Pulmonary artery endothelial cell (primary cell): Measurements from ENCODE around the gene EGR1. TPM values are rescaled to one million over a fixed set of nuclear protein-coding genes. Genes with fewer than 3 reads are reported as not detected.
A peak's percentile ranks its signal among the peaks of the same experiment; 100 is the strongest.

Source experiments
- DNase-seq: peaks from one replicate; pipeline ENCODE4 v3.0.0-alpha.2; 2011; ENCODE audit warnings: low read depth, low spot score
- total RNA-seq: library from RNA; depleted of rRNA; stranded (reverse); fragments of >200 nt; gene quantifications from 2 replicates; pipeline ENCODE4 v1.2.3, GENCODE V29; 2014

Gene EGR1
- total RNA-seq, 1 donor from 2014 or later, result 0.73 TPM

DNA sequence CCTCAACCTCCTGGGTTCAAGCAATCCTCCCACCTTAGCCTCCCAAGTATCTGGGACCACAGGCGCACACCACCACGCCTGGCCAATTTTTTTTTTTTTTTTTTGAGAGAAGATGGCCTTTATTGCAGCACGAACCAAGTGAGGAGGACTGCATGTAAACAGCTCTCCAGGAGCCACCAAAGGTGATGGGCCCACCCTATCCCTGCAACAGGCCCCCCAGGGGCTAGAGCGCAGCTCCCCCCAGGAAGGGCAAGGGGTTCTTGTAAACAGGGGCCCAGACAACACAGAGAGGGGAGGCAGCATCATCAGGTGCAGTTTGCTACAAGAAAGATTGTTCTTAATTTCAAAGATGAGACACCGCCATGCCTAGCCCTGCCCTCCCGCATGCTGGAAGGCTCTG, 12.6 kb upstream of the EGR1 start:
- no peak for DNase-seq

DNA sequence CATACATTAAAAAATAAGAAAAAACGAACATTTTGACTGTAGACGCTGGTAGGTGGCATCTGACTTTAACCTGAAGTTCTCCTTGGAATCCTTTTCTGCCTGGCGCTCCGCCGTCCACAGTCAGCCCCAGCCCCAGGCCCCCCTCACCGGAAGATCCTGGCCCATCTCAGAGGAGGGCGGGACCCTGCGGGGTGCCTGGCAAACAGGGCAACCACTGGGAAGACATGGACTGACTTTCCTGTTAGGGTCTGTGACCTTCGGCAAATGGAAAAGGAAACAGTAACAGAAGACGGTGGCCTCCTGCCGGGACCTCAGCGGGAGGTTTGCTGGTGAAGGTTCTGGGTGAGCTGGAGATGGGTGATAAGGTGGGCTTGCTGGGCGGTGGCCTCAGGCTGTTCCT, 11.7 kb upstream of the EGR1 start:
- no peak for DNase-seq

DNA sequence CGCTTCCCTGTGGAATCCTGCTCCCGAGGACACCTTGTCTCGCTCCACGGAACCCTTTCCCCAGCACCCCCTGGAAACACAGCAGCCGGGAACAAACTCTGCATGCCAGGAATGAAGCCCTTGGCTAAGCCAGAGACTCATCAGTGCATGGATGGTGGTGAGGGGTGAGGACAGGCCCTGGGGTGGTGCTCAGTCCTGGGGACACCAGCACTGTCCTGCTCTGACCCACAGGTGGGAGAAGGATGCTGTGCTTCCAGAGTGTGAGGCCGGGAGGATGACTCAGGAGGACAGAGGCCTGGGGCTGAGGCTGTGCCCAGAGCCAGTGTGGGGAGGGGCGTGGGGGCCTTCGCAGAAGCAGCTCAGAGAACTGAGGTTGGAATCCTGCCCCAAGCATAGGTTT, 11.2 kb upstream of the EGR1 start:
- no peak for DNase-seq

GRCh38 chr5:138455232-138455930, 9.9 kb upstream of the EGR1 start:
- no peak for DNase-seq

DNA sequence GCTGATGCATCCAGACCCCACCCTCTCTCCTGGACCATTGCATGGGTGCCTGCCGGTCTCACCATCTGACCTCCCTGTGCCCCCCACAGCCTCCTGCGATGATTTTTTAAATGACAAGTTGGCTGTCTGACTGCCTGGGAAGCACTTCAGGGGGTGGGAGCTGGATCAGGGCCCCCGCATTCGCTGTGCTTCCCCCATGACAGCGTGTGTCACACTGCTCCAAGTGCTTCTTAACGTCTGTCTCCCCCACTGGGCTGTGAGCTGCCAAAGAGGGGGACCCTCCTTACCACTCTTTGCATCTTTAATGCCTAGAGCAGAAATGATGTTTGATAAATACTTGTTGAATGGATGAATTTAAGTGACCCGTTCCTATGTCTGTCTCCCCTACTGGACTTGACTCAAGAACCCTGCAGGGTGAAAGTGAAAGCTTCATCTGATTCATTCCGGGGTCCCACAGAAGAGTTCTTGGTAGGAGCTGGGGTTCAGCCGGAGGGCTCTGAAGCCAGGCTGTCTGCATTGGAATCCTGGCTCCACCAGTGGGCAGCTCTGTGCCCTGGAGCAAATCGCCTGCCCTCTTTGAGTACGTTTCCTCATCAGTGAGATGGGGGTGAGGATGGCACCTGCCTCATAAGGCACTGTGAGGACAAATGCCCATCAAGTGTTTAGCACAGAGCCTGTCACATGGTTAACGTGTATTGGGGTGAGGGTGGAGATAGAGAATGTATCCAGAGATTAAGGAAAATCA, 7.6 kb upstream of the EGR1 start:
- no peak for DNase-seq

DNA sequence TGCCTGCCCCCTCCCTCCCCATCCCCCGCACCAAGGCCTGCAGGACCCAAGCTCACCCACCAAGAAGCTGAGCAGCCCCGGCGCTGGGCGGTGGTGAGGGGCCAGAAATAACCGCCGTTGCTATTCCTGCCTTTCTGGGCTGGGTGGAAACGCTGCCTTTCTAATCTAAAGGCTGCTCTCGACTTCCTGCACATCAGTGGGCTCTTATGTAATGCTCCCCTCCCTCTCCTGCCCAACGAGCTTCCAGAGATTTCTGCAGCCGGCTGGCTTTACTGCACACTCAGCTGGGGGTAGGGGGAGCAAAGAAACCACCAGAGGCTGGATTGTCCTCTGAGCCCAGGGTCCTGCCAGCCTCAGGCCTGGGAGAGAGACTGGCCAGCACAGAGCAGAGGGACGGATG, 6.9 kb upstream of the EGR1 start:
- DNase-seq, result no peak

DNA sequence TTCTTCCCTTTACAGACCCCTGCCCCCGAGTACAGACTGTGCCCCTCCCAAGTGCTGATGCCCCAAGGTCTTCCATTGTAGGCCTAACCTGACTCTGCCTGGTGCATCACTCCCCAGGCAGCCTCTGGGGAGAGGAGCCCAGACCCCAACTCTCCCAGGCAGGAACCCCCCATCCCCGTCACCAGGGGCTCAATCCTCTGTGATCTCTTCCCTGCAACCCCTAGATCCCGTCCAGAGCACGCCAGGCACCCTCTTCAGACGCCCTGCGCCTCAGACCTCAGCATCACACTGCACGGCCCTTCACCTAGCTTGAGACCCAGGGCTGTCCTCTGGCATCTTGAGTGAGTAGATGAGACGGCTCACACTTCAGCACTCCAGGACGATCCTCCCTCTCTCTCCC, 6.4 kb upstream of the EGR1 start:
- no peak for DNase-seq

DNA sequence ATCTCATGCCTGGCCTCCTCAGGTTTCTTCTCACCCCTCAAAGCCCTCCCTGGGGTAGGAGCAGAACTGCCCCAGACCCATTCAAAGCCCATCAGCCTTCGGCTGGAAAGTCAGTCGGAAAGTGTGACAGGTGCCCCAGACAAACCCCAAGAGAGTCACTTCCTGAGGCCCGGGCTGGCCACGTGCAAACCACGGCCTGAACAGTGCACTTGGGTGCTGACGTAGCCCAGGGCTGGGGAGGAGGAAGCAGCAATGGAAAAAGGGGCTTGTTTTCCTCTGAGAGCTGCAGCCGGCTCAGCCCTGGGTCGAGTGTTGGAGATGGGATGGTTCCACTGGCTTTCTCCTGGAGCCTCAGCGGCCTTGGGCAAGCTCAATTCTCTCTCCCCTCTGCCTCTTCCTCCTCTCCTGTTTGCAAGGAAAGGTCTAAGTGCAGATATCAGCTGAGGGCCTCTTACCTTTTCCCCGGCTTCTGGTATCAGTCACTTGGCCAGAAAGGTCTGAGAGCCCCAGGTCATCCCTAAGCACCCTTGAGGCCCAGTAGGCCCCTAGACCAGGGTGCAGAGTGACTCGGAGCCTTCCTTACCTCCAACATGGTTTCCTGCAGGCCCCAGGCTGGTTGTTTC, 5.9 kb upstream of the EGR1 start:
- DNase-seq, result peak; percentile 35

DNA sequence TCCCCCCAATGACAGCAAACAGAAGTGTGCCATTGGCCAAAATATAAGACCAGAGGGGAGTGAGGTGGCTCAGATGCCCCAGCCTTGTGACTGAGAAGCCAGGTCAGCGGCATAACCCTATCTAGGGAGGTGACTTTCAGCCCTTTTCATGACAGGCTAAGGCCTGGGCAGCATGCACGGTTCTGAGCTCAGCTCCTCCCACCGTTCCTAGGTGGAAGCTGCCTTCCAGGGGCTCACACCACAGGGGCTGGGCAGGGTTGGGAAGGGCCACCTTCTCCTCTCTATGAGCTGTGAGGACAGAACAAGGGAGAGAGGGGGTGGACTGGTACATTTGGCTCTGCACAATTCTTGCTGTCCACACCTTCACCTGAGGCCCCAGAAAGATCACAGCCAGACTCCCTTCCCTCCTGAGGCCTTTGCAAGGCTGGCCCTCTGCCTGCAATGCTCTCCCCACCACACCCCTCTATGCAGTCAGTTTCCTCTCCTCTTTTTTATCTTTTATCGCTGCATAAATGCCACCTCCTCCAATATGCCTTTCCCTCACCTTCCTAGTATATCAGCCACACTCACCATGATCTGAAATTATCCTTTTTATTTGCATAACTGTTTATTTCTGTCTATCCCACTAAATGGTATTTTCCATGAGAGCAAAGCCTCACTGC, 5.1 kb upstream of the EGR1 start:
- DNase-seq, result no peak

- DNase-seq, result peak; percentile 36
These were observed 3.7 kb upstream of the EGR1 start for GRCh38 chr5:138461343-138462125.

DNA sequence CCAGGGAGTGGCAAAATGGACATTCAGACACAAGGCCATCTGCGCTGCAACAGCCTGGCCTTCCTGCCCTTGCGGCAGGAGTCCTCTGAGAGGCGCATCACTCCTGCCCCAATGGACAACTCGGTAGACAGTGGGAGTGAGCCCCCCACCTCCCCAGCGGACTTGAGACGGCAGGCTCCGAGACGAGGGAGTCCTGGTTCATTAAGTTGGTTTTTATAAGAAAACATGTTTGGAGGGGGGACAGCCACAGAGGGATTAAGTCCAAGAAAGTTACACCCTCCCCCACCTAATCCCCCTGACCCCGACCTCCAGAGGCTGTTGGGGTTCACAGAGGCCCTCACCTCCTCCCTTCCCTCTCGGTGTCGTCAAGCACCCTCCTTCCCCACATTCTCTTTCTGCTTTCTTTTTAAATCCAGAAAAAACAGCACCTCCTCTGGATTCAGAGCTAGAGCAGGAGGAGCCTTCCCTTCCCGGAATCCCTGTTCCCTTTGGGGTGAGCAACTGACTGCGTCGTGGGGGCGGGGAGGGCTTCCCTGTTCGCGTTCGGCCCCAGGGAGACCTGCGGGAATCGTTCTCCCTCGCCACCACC, 1.8 kb upstream of the EGR1 start:
- DNase-seq, result no peak

DNA sequence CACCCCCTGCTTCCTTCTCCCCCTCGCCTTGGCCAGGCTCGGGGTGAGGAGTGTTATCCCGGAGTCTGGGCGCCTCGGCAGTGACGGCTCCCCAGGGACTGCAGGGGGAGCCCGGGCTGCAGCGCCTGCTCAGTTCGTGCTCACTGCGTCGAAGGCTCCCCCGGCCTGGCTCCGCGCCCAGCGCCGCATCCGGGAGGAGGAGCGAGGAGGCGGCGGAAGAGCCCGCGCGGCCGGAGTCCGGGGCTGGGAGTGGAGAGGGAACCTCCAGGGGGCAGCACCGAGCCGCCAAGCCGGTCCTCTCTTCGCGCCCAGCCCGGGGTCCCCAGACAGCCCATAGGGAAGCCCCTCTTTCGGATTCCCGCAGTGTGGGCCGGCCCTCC, 1.3 kb upstream of the EGR1 start:
- DNase-seq, result peak; percentile 74

- peak; percentile 94 for DNase-seq
These were observed 655 bp upstream of the EGR1 start for GRCh38 chr5:138464388-138465260.

- DNase-seq, result no peak
These were observed 1.0 kb downstream of the EGR1 start for GRCh38 chr5:138466125-138466899.

DNA sequence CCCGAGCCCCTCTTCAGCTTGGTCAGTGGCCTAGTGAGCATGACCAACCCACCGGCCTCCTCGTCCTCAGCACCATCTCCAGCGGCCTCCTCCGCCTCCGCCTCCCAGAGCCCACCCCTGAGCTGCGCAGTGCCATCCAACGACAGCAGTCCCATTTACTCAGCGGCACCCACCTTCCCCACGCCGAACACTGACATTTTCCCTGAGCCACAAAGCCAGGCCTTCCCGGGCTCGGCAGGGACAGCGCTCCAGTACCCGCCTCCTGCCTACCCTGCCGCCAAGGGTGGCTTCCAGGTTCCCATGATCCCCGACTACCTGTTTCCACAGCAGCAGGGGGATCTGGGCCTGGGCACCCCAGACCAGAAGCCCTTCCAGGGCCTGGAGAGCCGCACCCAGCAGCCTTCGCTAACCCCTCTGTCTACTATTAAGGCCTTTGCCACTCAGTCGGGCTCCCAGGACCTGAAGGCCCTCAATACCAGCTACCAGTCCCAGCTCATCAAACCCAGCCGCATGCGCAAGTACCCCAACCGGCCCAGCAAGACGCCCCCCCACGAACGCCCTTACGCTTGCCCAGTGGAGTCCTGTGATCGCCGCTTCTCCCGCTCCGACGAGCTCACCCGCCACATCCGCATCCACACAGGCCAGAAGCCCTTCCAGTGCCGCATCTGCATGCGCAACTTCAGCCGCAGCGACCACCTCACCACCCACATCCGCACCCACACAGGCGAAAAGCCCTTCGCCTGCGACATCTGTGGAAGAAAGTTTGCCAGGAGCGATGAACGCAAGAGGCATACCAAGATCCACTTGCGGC, 1.8 kb downstream of the EGR1 start:
- DNase-seq, result no peak

- DNase-seq, result no peak
These were observed 2.4 kb downstream of the EGR1 start for GRCh38 chr5:138467711-138468132.

DNA sequence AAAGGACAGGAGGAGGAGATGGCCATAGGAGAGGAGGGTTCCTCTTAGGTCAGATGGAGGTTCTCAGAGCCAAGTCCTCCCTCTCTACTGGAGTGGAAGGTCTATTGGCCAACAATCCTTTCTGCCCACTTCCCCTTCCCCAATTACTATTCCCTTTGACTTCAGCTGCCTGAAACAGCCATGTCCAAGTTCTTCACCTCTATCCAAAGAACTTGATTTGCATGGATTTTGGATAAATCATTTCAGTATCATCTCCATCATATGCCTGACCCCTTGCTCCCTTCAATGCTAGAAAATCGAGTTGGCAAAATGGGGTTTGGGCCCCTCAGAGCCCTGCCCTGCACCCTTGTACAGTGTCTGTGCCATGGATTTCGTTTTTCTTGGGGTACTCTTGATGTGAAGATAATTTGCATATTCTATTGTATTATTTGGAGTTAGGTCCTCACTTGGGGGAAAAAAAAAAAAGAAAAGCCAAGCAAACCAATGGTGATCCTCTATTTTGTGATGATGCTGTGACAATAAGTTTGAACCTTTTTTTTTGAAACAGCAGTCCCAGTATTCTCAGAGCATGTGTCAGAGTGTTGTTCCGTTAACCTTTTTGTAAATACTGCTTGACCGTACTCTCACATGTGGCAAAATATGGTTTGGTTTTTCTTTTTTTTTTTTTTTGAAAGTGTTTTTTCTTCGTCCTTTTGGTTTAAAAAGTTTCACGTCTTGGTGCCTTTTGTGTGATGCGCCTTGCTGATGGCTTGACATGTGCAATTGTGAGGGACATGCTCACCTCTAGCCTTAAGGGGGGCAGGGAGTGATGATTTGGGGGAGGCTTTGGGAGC, 3.1 kb downstream of the EGR1 start:
- no peak for DNase-seq
